ENCODE results near the gene RBMS3. TPM values are rescaled to one million over a fixed set of nuclear protein-coding genes. Genes with fewer than 3 reads are reported as not detected.

The RBMS3 gene
- total RNA-seq, 4 donors from 2014 or later, result 51.5 to 76.0 (median 66.6) TPM

GRCh38 chr3:29590461-29590860, 309.6 kb downstream of the RBMS3 start:
- ATAC-seq, result no peak
- no peaks in the 10 kb centered on the region for H3K9me3 ChIP-seq
- peaks cover 0 to 25% (median 7%) of the 10 kb centered on the region in 3 donors for H3K4me1 ChIP-seq
- H3K27ac ChIP-seq, result no peak overlapping the region
- no peaks in the 10 kb centered on the region for H3K27me3 ChIP-seq
- H3K4me3 ChIP-seq, result no peak overlapping the region
- no peaks in the 10 kb centered on the region for H3K36me3 ChIP-seq
- TF ChIP-seq POLR2AphosphoS5 (IDR thresholded peaks at IDR 0.05) (no peak), CTCF (IDR thresholded peaks at IDR 0.05) (no peak), EP300 (IDR thresholded peaks at IDR 0.05) (no peak), POLR2A (IDR thresholded peaks at IDR 0.05) (no peak)

GRCh38 chr3:29591579-29591978, 310.7 kb downstream of the RBMS3 start:
- Histone ChIP-seq H3K9me3 (no peaks in the 10 kb centered on the region), H3K4me3 (no peak overlapping the region), H3K36me3 (no peaks in the 10 kb centered on the region), H3K4me1 (peaks cover 0 to 25% (median 7%) of the 10 kb centered on the region in 3 donors), H3K27ac (no peak overlapping the region), H3K27me3 (no peaks in the 10 kb centered on the region)
- WGBS, 2 donors (ENCODE audit: low coverage in 1 of 2), result 57 to 71% methylated on average over 1 to 3 of the region's 3 CpGs
- no peak for ATAC-seq
- no peak for TF ChIP-seq POLR2AphosphoS5 (IDR thresholded peaks at IDR 0.05)
- TF ChIP-seq CTCF (IDR thresholded peaks at IDR 0.05), result no peak
- TF ChIP-seq EP300 (IDR thresholded peaks at IDR 0.05), result no peak
- TF ChIP-seq POLR2A (IDR thresholded peaks at IDR 0.05), result no peak

- no peak overlapping the region for H3K27ac ChIP-seq
- no peak for ATAC-seq
- H3K27me3 ChIP-seq, result no peaks in the 10 kb centered on the region
- peaks cover 0 to 21% (median 9%) of the 10 kb centered on the region in 3 donors for H3K4me1 ChIP-seq
- TF ChIP-seq POLR2AphosphoS5 (IDR thresholded peaks at IDR 0.05), result no peak
- no peak for TF ChIP-seq EP300 (IDR thresholded peaks at IDR 0.05)
- no peak for TF ChIP-seq POLR2A (IDR thresholded peaks at IDR 0.05)
- no peak for TF ChIP-seq CTCF (IDR thresholded peaks at IDR 0.05)
- no peaks in the 10 kb centered on the region for H3K36me3 ChIP-seq
- no peaks in the 10 kb centered on the region for H3K9me3 ChIP-seq
- no peak overlapping the region for H3K4me3 ChIP-seq
- 84 to 94% methylated on average over 1 of the region's 1 CpG for WGBS, 2 donors (ENCODE audit: low coverage in 1 of 2)
These were observed 312.9 kb downstream of the RBMS3 start for GRCh38 chr3:29593802-29594201.

GRCh38 chr3:29594261-29594660, 313.4 kb downstream of the RBMS3 start:
- Histone ChIP-seq H3K27me3 (no peaks in the 10 kb centered on the region), H3K36me3 (no peaks in the 10 kb centered on the region), H3K9me3 (no peaks in the 10 kb centered on the region), H3K4me3 (no peak overlapping the region), H3K4me1 (peaks cover 0 to 18% (median 9%) of the 10 kb centered on the region in 3 donors), H3K27ac (no peak overlapping the region)
- TF ChIP-seq CTCF (IDR thresholded peaks at IDR 0.05) (no peak), EP300 (IDR thresholded peaks at IDR 0.05) (no peak), POLR2A (IDR thresholded peaks at IDR 0.05) (no peak), POLR2AphosphoS5 (IDR thresholded peaks at IDR 0.05) (no peak)
- 33 to 83% methylated on average over 1 of the region's 1 CpG for WGBS, 2 donors (ENCODE audit: low coverage in 1 of 2)
- no peak for ATAC-seq

GRCh38 chr3:29597376-29598008, 316.6 kb downstream of the RBMS3 start:
- H3K4me1 ChIP-seq, result peaks cover 0 to 2% (median 0%) of the 10 kb centered on the region in 3 donors
- no peaks in the 10 kb centered on the region for H3K27me3 ChIP-seq
- no peak for TF ChIP-seq EP300 (IDR thresholded peaks at IDR 0.05)
- no peak for TF ChIP-seq POLR2A (IDR thresholded peaks at IDR 0.05)
- TF ChIP-seq POLR2AphosphoS5 (IDR thresholded peaks at IDR 0.05), result no peak
- no peak for TF ChIP-seq CTCF (IDR thresholded peaks at IDR 0.05)
- H3K36me3 ChIP-seq, result no peaks in the 10 kb centered on the region
- no peak overlapping the region for H3K4me3 ChIP-seq
- 51 to 57% methylated on average over 3 of the region's 3 CpGs for WGBS, 2 donors (ENCODE audit: low coverage in 1 of 2)
- H3K9me3 ChIP-seq, result no peaks in the 10 kb centered on the region
- no peak overlapping the region for H3K27ac ChIP-seq
- ATAC-seq, result no peak
